Myocyte (in vitro differentiated cells): ENCODE data around the gene BCL2L2. TPM values are rescaled to one million over a fixed set of nuclear protein-coding genes. Genes with fewer than 3 reads are reported as not detected.
A peak's percentile ranks its signal among the peaks of the same experiment; 100 is the strongest.
"Not testable (repeated sequence)": the region's sequence is repeated elsewhere in the genome, so short reads cannot be mapped to it uniquely, and the experiment has no call there.

Experiments
- DNase-seq: peaks from one replicate; pipeline ENCODE4 v3.0.0-alpha.2; 2012; ENCODE audit warnings: low read depth
- total RNA-seq: library from RNA; depleted of rRNA; stranded (reverse); fragments of >200 nt; gene quantifications from 2 replicates; pipeline ENCODE4 v1.2.3, GENCODE V29; 2014

Gene BCL2L2
- total RNA-seq, 1 donor from 2014 or later: 22.0 TPM

DNA sequence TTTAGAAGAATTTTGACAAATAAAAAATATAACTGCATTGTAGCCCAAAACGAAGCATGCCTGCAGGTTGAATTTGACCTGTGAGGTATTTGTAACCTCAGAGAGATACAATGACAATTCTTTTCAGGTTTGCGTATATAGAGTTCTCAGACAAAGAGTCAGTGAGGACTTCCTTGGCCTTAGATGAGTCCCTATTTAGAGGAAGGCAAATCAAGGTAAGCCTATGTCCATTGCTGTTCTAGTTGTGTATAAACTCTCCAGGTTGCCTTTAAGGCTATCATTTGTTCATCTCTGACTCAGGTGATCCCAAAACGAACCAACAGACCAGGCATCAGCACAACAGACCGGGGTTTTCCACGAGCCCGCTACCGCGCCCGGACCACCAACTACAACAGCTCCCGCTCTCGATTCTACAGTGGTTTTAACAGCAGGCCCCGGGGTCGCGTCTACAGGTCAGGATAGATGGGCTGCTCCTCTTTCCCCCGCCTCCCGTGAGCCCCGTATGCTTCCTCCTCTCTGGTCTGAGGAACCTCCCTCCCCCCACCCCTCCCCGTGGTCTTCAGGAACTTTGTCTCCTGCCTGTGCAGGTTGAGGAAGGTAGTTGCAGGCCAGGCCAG is 17.3 kb downstream of the BCL2L2 start:
- no peak for DNase-seq

DNA sequence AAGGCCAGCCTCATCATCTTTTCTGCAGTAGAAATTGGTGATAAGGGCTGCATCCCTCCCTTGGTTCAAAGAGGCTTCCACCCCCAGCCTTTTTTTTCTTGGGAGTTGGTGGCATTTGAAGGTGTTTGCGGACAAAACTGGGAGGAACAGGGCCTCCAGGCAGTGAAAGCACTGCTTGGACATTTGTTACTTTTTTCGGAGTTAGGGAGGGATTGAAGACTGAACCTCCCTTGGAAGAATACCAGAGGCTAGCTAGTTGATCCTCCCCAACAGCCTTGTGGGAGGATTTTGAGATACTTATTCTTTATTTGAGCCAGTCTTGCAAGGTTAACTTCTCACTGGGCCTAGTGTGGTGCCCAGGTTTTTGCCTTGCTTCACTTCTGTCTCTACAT is 17.8 kb downstream of the BCL2L2 start:
- no peak for DNase-seq

DNA sequence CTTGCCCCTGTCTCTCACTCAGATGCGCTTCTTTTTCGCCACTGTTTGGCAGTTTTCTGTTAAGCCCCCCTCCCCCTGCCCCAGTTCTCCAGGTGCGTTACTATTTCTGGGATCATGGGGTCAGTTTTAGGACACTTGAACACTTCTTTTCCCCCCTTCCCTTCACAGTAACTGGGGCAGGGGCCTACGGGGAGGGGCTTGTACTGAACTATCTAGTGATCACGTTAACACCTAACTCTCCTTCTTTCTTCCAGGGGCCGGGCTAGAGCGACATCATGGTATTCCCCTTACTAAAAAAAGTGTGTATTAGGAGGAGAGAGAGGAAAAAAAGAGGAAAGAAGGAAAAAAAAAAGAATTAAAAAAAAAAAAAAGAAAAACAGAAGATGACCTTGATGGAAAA is 18.4 kb downstream of the BCL2L2 start:
- no peak for DNase-seq

DNA sequence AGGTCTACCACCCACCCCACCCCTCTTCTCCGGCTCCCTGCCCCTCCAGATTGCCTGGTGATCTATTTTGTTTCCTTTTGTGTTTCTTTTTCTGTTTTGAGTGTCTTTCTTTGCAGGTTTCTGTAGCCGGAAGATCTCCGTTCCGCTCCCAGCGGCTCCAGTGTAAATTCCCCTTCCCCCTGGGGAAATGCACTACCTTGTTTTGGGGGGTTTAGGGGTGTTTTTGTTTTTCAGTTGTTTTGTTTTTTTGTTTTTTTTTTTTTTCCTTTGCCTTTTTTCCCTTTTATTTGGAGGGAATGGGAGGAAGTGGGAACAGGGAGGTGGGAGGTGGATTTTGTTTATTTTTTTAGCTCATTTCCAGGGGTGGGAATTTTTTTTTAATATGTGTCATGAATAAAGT is 19.1 kb downstream of the BCL2L2 start:
- not testable (repeated sequence) for DNase-seq

DNA sequence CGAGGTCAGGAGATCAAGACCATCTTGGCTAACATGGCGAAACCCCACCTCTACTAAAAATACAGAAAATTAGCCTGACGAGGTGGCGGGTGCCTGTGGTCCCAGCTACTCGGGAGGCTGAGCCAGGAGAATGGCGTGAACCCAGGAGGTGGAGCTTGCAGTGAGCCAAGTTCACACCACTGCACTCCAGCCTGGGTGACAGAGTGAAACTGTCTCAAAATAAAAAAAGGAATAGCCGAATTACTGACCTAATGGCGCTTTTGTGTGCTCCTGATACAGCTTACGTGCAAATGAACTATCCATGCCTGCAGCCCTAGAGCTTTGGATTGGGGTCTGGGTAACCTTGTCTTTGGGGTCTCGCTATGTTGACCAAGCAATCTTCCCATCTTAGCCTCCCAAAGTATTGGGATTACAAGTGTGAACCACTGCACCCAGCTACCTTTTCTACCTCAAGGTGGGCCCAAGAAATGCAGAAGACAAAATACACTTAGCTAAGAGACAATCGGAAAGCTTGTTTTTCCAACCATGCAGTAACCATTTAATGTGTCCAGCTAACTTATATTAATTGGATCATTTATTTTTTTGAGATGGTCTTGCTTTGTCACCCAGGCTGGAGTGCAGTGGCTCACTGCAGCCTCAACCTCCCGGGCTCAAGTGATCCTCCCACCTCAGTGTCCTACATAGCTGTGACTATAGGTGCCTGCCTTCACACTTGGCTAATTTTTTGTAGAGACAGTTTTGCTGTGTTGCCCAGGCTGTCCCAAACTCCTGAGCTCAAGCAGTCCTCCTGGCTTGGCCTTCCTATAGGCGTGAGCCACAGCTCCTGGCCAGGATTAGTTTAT is 20.1 kb downstream of the BCL2L2 start:
- DNase-seq: no peak

DNA sequence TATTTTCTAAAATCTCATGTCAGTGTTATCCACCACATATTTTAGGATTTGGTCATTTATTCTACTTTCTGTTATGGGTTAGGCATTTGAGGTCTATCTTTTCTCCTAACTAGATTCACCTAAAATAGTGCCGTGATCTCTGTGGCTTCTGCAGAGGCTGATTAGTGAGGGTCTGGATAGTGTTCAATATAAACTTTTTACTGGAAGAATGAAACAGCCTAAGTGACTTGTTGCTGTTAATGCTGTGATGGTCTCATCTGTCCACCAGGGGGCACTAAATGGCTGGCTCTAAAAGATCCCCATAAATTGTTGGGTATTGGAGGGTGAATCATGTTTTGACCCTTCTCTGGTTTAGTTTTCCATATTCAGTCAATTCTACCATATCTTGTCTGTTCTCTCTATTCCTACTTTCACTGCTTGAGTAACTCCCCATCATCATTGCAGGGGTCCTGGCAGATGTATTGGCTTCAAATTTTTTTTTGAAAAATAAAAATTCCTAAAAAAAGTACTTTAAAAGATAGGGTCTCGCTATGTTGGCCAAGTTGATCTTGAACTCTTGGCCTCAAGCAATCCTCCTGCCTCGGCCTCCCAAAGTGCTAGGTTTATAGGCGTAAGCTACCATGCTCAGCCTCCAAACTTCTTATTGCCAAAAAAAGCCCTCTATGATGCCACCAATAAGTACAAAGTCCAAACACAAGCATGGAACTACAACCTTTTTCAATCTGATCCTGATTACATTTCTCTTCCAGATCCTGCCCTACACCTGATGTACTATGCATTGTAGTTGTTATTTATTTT is 21.5 kb downstream of the BCL2L2 start:
- DNase-seq: peak; percentile 82

DNA sequence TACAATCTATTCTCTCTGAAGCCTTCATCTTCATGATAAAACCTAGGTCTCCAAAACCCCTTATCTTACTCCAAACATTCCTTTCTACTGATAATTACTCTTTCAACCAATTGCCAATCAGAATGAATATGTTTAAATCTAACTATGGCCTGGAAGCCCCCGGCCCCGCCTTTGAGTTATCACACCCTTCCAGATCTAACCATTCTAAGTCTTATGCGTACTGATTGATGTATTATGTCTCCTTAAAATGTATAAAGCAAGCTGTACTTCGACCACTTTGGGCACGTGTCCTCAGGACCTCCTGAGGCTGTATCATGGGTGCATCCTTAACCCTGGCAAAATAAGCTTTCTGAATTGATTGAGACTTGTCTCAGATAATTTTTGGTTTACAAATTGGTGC is 29.0 kb downstream of the BCL2L2 start:
- DNase-seq: no peak

DNA sequence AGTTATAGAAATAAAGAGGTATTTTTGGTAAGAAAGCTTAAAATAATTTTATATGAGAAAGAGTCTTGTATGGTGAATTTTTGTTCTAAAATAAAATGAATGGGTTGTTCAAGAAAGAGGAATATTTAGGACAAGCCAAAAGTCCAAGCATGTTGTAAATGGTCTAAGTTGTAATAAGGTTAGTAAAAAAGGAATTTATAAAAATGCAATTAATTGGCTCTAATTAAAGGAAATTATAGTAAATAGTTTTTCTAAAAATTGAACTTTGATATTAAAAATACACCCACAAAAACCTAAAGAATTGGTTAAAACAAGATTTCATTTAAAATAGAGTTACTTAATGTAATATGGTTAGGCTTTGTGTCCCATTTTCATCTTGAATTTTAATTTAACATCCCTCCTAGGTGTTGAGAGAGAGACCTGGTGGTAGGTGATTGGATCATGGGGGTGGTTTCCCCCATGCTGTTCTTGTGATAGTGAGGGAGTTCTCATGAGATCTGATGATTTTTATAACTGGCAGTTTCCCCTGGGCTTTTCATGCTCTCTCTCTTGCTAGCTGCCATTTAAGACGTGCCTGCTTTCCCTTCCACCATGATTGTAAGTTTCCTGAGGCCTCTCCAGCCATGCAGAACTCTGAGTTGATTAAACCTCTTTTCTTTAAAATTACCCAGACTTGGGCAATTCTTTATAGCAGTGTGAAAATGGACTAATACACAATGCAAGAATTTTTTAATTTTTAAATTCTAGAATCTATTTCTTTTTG is 33.1 kb downstream of the BCL2L2 start:
- no peak for DNase-seq

DNA sequence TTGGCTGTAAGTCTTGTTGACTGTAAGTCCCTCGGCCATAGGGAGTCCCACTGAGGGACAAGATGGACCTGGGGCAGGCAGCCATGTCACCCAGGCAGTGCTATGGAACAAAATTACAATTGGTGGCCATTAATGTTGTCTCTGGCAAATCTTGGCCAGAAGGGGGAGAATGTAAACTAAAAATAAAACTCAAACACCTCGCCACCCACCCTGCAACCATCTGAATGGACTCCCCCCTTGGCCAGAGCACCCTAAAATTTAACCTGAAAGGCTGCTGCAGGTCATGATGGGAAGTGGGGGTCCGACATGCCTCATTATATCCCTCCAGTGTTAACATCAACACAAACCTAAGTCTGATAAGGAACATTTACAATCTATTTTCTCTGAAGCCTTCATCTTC is 37.8 kb downstream of the BCL2L2 start:
- DNase-seq: no peak

DNA sequence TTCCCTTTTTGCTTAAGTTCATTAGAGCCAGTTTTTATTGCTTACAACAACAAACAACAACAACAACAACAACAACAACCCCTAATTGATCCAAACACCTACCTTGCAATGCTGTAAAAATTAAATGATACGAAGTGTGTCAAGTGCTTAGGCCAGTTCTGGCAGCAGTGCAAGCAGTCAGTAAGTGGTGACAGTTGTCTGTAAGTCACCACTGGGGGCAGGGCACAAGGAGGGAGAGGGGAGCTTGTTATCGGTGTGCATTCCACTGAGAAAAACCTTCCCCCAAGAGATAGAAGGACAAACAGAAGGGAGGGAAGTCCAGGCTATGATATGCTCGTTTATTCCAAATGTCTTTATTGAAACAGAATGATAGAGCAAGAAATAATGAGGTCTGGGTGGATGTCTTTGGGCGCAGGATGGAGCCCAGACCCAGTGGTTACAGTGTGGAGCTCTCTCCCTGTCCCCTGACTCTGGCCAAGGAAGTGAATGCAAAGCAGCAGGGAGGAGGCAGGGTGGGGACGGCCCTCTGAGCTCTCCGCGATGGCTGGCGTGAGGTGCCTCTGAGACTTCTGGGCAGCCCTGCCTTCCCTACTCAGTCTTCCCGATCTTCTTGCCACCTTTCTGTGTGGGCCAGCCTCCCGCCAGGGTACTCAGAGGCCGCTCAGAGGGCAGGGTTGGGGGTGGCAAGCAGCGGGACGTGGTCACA is 39.5 kb downstream of the BCL2L2 start:
- DNase-seq: no peak

DNA sequence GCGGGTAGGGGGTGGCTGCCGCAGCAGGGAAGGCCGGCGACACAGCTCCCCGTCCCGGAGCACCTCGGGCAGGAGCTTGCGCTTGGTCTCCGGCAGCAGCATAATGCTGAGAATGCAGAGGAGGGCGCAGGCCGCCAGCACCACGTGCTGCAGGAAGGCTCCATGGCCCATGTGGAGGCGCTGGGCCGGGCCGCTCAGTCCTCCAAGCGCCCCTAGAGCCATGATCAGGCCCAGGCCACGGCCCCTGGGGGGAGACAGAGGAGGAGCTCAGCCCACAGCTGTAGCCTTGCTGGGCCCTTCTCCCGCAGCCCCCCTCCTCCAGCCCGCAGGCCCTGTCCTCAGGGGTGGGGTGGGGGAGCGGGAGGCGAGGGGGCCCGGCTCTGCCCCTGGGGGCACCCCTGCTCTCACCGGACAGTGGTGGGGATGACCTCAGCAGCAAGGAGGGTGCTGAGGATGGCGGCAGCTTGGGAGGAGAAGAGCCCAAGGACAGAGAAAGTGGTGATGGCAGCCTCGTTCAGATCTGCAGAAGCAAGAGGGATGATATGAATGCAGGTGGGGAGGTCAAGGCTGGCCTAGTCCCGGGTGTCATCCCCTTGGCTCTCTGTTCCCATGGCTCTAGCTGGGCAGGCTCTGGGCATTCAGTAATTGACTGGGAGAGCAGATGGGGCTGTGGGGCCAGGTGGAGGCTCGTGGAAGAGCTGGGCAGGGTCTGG is 40.2 kb downstream of the BCL2L2 start:
- no peak for DNase-seq

DNA sequence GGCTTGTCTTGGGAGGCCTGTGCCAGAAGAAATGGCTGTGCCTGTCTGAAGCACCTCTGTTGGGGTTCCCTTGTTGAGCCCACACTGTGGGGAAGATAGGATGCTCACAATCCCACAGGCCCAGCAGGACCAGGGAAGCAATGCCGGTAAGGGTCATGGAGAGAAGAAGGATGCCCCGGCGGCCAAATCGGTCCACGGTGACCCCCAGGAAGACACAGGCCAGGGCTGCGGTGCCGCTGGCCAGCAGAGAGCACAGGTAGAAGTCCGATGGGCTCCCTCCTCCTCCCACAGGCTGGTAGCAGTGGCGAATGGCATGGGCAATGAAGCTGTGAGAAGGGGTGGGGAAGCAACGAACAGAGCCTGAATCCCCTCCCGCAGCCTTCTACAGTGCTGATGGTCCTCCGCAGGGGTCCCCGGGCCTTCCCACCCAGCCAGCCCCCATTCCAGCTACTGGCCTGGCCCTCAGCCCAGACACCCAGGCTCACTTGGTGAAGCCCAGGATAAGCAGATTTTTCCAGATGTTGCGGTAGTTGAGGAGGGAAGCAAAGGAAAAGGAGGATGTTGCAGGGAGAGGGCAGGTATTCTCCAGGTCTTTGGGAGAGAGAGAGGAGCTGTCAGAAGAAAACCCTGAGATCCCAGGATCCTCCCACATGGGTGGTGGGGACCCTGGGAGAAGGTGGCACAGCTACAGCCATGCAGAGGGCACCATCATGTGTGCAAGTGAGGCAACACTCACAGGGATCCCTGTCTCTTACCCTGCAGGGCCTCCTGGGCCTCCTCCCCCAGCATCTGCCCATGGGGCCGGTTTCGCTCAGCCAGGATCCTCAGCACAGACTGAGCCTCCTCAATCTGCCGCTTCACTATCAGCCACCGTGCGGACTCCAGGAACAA is 41.0 kb downstream of the BCL2L2 start:
- DNase-seq: no peak

DNA sequence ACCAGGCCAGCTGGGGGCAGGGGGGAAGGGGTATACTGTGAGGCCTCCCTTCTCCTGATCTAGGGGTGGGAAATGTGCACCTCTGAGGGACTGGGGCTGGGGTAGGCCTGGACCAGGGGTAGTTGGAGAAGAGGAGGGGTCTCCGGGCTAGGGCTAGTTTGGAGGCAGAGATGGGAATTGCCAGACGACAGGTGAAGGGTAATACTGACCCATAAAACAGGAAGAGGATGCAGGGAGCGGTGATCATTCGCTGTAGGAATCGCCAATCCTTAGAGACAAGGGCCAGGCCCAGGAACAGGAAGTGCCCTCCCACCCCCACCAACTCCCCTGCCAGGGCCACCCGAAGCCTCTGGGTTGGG is 41.6 kb downstream of the BCL2L2 start:
- no peak for DNase-seq

DNA sequence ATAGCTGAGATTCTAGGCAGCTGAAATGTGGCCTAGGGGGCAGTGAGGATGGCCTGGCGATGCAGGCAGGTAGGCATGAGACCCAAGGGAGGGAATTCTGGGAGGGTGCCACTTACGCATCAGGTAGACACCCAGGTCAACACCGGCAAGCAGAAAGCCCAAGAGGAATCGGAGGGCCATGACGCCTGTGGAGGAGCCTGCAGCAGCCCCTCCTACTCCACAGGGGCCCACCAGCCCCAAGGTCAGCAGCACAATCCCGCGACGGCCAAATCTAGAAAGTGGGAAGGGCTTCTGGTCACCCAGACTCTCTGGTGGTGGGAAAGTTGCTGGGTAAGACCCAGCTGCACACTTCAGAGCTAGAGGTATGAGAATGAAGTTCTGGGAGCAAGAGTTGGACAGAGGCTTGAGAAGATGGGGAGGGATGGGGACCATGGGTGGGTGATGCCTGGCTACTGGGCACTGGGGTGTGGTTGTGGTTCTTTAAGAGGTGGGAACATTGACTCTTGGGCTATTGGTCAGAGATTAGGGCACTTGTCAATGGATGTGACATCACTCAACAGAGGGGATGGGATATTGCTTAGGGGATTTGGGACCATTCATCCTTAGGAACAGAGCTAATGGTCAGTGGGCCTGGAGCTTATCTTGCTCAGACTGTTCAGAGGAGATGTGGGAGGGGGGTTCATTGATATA is 42.7 kb downstream of the BCL2L2 start:
- no peak for DNase-seq

DNA sequence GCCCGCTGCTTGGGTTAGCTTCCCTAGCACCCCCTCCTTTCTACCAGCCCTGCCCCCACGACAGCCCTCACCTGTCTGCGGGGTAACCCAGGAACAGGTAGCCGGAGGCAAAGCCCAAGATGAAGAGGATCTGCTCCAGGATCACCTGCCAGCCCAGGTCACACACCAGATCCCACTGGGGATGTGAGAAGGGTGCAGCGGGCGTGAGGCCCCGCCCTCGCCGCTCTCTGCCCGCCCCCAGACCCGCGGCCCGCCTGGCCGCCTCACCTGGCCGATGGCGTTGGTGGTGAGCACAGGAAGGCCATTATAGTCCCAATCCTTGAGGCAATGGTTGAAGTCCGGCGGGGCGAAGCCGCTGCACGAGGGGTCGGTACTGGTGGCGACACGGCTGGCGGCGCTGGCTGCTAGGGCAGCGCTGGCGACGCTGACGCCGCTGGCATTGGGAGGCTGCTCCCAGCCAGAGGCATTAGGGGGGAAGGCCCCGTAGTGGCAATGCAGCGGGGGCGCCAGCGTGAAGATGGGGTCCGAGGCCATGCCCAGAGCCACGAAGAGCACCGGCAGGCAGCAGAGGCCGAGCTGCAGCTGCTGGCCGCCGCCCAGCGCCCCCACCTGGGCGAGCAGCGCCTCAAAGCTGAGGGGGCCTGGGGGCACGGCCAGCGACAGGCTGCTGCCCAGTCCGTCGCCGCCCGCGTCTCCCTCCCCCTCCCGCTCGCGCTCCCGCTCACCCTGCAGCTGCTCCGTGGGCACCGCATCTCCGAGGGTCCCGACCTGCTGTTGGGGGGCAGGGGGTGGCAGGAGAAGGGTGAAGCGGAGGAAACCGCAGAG is 45.3 kb downstream of the BCL2L2 start:
- no peak for DNase-seq

DNA sequence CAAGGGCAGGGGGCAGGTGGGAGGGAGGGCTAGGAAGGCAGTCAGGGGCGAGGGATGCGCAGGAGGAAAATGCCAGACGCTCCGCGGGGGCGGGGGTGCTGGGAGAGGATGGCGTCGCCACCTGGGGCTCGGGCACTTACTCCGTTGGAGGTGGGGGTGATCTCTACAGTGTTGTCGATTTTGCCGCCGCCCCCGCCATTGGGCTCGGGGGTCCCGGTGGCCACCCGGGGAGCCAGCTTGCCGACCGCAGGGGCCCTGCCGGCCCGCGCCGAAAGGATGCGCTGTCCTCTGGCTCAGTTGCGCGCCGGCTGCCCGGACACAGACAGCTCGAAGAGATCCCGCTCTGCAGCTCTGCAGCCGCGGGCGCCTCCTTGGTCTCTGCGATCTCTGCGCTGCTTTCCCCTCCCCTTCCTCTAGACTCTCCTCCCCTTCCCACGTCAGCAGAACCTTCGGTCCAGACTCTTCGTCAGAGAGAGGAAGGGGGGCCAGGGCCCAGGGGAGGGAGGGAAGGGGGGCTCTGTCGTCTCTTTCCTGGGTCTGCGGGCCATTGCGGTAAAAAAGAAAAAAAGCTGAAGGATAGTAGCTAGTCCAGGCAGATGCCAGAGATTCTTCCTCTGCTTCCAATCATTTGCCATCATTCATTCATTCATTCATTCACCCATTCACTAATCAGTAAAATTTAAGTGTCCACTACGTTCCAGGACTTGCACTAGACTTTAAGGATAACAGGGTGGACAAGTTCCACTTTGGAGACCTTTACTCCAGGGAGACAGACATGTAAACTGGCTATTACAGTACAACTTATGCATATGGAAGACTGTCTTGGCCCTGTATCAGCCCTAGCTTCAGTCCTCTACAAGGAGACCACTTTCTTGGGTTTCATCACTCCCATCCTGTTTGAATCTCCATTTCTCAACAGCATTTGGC is 46.1 kb downstream of the BCL2L2 start, which contains the start of gene SLC22A17:
Gene SLC22A17 (minus strand): TSS at position 382 of the 927 bp plus-strand sequence.
- DNase-seq: peak; percentile 69

DNA sequence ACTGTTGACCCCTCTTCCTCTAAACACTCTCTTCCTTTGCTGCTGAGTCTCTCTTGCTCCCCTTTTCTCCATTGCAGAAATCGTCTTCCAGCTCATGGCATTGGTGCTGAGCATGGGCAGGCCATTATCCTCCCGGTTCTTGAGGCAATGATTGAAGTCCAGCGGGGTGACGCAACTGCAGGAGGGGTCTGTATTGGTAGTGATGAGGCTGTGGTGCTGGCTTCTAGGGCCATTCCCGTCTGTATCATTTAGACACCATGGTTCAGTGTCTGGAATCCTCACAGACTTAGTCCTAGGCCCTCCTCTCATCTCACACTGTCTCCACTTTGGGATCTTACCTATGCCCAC is 46.8 kb downstream of the BCL2L2 start:
- no peak for DNase-seq
